Measurements from ENCODE around the gene ANTXRL.
A peak's percentile ranks its signal among the peaks of the same experiment; 100 is the strongest.

ANTXRL gene

GRCh38 chr10:46250898-46251856 is 35.6 kb upstream of the ANTXRL start:
- Histone ChIP-seq H2AK5ac (ENCODE audit: low read length) (no peak overlapping the region), H3K79me1 (ENCODE audit: low read length) (no peaks in the 10 kb centered on the region), H3K4me1 (ENCODE audit: control insufficient read depth in 1 of 2, insufficient read depth in 2 of 2, low read length in 2 of 2) (peaks cover 16 to 27% of the 10 kb centered on the region in 2 experiments), H3K27ac (ENCODE audit: low read depth, low read length) (no peak overlapping the region), H4K8ac (ENCODE audit: low read depth, low read length) (no peak overlapping the region), H3K9me3 (ENCODE audit: insufficient read depth, low read depth, low read length) (peaks cover 2% of the 10 kb centered on the region), H4K91ac (ENCODE audit: low read depth, low read length) (no peak overlapping the region), H3K4me3 (ENCODE audit: low read depth, low read length) (no peak overlapping the region), H3K18ac (ENCODE audit: low read length) (no peak overlapping the region), H3K4me2 (ENCODE audit: low read length) (no peak overlapping the region), H3K27me3 (ENCODE audit: insufficient read depth, low read length) (no peaks in the 10 kb centered on the region), H3K79me2 (ENCODE audit: control insufficient read depth, insufficient read depth, low read length, poor library complexity) (no peaks in the 10 kb centered on the region), H3K14ac (ENCODE audit: low read length) (peak overlapping the region; percentile 7), H3K23ac (ENCODE audit: low read length) (no peak overlapping the region), H2AFZ (ENCODE audit: insufficient read depth, low read length, poor library complexity) (no peak overlapping the region), H3K9ac (ENCODE audit: low read length) (no peak overlapping the region), H3K4ac (ENCODE audit: low read depth, low read length) (no peak overlapping the region), H2BK120ac (ENCODE audit: insufficient read depth, low read length, poor library complexity) (no peak overlapping the region), H2BK5ac (ENCODE audit: low read depth, low read length, poor library complexity) (no peak overlapping the region), H2BK12ac (ENCODE audit: low read length) (no peak overlapping the region), H4K12ac (ENCODE audit: low read depth, low read length) (no peak overlapping the region), H3K36me3 (ENCODE audit: control insufficient read depth in 1 of 2, insufficient read depth in 2 of 2, low read length in 2 of 2) (no peaks in the 10 kb centered on the region)
- no CpG with 5 or more reads among the region's 9 CpGs for WGBS (ENCODE audit: extremely low coverage, insufficient coverage, insufficient read length)
- DNase-seq: no peak

DNA sequence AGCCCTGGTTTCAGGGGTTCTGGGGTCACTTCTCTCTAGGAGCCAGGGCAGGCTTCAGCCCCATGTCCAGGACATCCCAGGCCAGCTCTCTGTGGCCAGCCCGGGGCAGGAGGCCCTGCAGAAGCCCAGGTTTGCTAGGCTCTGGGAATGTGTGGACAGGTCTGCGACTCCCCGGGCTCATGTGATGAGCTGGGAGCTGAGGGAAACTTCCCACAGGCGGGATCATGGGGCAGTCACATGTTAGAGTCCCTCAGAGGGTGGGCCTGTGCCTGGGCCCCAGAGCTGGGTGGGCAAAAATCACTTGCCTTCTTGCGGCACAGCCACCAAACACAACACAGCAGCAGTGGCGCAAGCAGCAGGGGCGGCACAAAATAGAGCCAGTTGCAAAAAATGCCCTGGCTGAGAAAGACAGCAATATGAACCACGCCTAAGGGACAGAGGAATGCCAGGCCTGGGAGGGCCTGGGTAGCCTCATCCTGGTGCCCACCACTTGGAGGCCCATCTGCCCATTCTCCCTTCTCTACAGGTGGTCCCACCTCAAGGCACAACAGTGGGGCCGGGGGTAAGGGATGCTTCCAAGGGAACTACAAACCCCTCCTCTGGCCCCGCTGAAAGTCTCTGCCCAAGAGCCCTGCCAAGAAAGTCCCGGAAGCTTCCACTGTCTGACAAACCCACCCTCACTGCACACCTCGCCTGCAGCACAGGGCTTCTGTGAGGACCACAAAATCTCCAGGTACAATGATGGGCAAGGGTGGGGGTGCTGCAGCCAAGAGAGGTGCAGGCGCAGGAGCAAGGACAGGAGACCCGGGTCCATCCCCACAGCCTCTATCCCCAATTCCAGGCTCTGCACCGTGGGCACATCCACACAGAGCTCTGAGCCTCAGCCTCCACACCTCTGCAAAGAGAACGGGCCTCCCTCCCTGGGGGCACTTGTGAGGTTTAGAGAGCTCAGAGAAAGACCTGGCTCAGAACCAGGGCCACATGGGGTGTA is 34.6 kb upstream of the ANTXRL start:
- Histone ChIP-seq H3K18ac (ENCODE audit: low read length) (no peak overlapping the region), H3K27ac (ENCODE audit: low read depth, low read length) (no peak overlapping the region), H3K23ac (ENCODE audit: low read length) (no peak overlapping the region), H2AFZ (ENCODE audit: insufficient read depth, low read length, poor library complexity) (no peak overlapping the region), H4K12ac (ENCODE audit: low read depth, low read length) (no peak overlapping the region), H3K79me2 (ENCODE audit: control insufficient read depth, insufficient read depth, low read length, poor library complexity) (no peaks in the 10 kb centered on the region), H3K4me1 (ENCODE audit: control insufficient read depth in 1 of 2, insufficient read depth in 2 of 2, low read length in 2 of 2) (peaks cover 12 to 21% of the 10 kb centered on the region in 2 experiments), H3K14ac (ENCODE audit: low read length) (no peak overlapping the region), H2BK12ac (ENCODE audit: low read length) (no peak overlapping the region), H2BK5ac (ENCODE audit: low read depth, low read length, poor library complexity) (no peak overlapping the region), H4K91ac (ENCODE audit: low read depth, low read length) (no peak overlapping the region), H3K4ac (ENCODE audit: low read depth, low read length) (no peak overlapping the region), H3K4me2 (ENCODE audit: low read length) (no peak overlapping the region), H3K36me3 (ENCODE audit: control insufficient read depth in 1 of 2, insufficient read depth in 2 of 2, low read length in 2 of 2) (no peaks in the 10 kb centered on the region), H3K9ac (ENCODE audit: low read length) (no peak overlapping the region), H3K79me1 (ENCODE audit: low read length) (no peaks in the 10 kb centered on the region), H2AK5ac (ENCODE audit: low read length) (no peak overlapping the region), H2BK120ac (ENCODE audit: insufficient read depth, low read length, poor library complexity) (no peak overlapping the region), H3K27me3 (ENCODE audit: insufficient read depth, low read length) (no peaks in the 10 kb centered on the region), H4K8ac (ENCODE audit: low read depth, low read length) (no peak overlapping the region), H3K4me3 (ENCODE audit: low read depth, low read length) (no peak overlapping the region), H3K9me3 (ENCODE audit: insufficient read depth, low read depth, low read length) (peaks cover 2% of the 10 kb centered on the region)
- no peak for DNase-seq
- WGBS (ENCODE audit: extremely low coverage, insufficient coverage, insufficient read length): no CpG with 5 or more reads among the region's 16 CpGs

GRCh38 chr10:46253076-46254006 is 33.5 kb upstream of the ANTXRL start:
- no peak overlapping the region for H2BK5ac ChIP-seq (ENCODE audit: low read depth, low read length, poor library complexity)
- peaks cover 5 to 12% of the 10 kb centered on the region in 2 experiments for H3K4me1 ChIP-seq (ENCODE audit: control insufficient read depth in 1 of 2, insufficient read depth in 2 of 2, low read length in 2 of 2)
- H3K23ac ChIP-seq (ENCODE audit: low read length): no peak overlapping the region
- no peak overlapping the region for H3K4me3 ChIP-seq (ENCODE audit: low read depth, low read length)
- H3K4ac ChIP-seq (ENCODE audit: low read depth, low read length): no peak overlapping the region
- no peak overlapping the region for H2BK12ac ChIP-seq (ENCODE audit: low read length)
- H3K36me3 ChIP-seq (ENCODE audit: control insufficient read depth in 1 of 2, insufficient read depth in 2 of 2, low read length in 2 of 2): no peaks in the 10 kb centered on the region
- H3K9ac ChIP-seq (ENCODE audit: low read length): no peak overlapping the region
- no CpG with 5 or more reads among the region's 19 CpGs for WGBS (ENCODE audit: extremely low coverage, insufficient coverage, insufficient read length)
- H3K14ac ChIP-seq (ENCODE audit: low read length): peak overlapping the region; percentile 1
- H3K79me1 ChIP-seq (ENCODE audit: low read length): no peaks in the 10 kb centered on the region
- no peak overlapping the region for H3K4me2 ChIP-seq (ENCODE audit: low read length)
- DNase-seq: no peak
- no peak overlapping the region for H4K12ac ChIP-seq (ENCODE audit: low read depth, low read length)
- H2AFZ ChIP-seq (ENCODE audit: insufficient read depth, low read length, poor library complexity): no peak overlapping the region
- no peak overlapping the region for H2AK5ac ChIP-seq (ENCODE audit: low read length)
- no peak overlapping the region for H4K8ac ChIP-seq (ENCODE audit: low read depth, low read length)
- no peak overlapping the region for H3K27ac ChIP-seq (ENCODE audit: low read depth, low read length)
- no peaks in the 10 kb centered on the region for H3K79me2 ChIP-seq (ENCODE audit: control insufficient read depth, insufficient read depth, low read length, poor library complexity)
- no peaks in the 10 kb centered on the region for H3K27me3 ChIP-seq (ENCODE audit: insufficient read depth, low read length)
- H3K18ac ChIP-seq (ENCODE audit: low read length): no peak overlapping the region
- H3K9me3 ChIP-seq (ENCODE audit: insufficient read depth, low read depth, low read length): no peaks in the 10 kb centered on the region
- H4K91ac ChIP-seq (ENCODE audit: low read depth, low read length): peak overlapping the region; percentile 18
- no peak overlapping the region for H2BK120ac ChIP-seq (ENCODE audit: insufficient read depth, low read length, poor library complexity)

DNA sequence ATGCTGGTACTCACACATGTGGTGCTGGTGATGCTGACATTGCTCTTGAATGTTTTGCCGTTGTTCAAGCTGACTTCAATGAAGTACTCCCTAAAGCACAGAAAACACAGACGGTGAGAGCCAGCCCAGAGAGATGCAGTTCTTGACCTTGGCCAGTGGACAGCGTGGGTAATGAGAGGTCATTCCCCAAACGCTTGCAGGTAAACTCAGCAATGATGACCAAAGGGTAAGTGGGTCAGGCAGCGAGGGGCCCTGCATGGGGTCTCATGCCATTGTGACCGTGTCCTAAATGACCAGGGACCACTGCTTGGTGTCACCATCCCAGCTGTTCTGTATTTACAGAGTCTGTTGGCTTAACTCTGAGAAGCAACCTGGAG is 32.8 kb upstream of the ANTXRL start:
- H3K4me3 ChIP-seq (ENCODE audit: low read depth, low read length): no peak overlapping the region
- H2BK12ac ChIP-seq (ENCODE audit: low read length): no peak overlapping the region
- no peak overlapping the region for H3K4ac ChIP-seq (ENCODE audit: low read depth, low read length)
- no peak overlapping the region for H3K4me2 ChIP-seq (ENCODE audit: low read length)
- no peak overlapping the region for H3K18ac ChIP-seq (ENCODE audit: low read length)
- H3K79me1 ChIP-seq (ENCODE audit: low read length): no peaks in the 10 kb centered on the region
- no peak for DNase-seq
- no peak overlapping the region for H4K12ac ChIP-seq (ENCODE audit: low read depth, low read length)
- no peaks in the 10 kb centered on the region for H3K36me3 ChIP-seq (ENCODE audit: control insufficient read depth in 1 of 2, insufficient read depth in 2 of 2, low read length in 2 of 2)
- no peak overlapping the region for H2AFZ ChIP-seq (ENCODE audit: insufficient read depth, low read length, poor library complexity)
- H3K27me3 ChIP-seq (ENCODE audit: insufficient read depth, low read length): no peaks in the 10 kb centered on the region
- no peak overlapping the region for H4K91ac ChIP-seq (ENCODE audit: low read depth, low read length)
- H3K27ac ChIP-seq (ENCODE audit: low read depth, low read length): no peak overlapping the region
- no peak overlapping the region for H2BK120ac ChIP-seq (ENCODE audit: insufficient read depth, low read length, poor library complexity)
- no CpG with 5 or more reads among the region's 6 CpGs for WGBS (ENCODE audit: extremely low coverage, insufficient coverage, insufficient read length)
- no peak overlapping the region for H3K9ac ChIP-seq (ENCODE audit: low read length)
- H3K79me2 ChIP-seq (ENCODE audit: control insufficient read depth, insufficient read depth, low read length, poor library complexity): no peaks in the 10 kb centered on the region
- peaks cover 5 to 10% of the 10 kb centered on the region in 2 experiments for H3K4me1 ChIP-seq (ENCODE audit: control insufficient read depth in 1 of 2, insufficient read depth in 2 of 2, low read length in 2 of 2)
- H3K23ac ChIP-seq (ENCODE audit: low read length): no peak overlapping the region
- no peak overlapping the region for H2BK5ac ChIP-seq (ENCODE audit: low read depth, low read length, poor library complexity)
- H3K14ac ChIP-seq (ENCODE audit: low read length): no peak overlapping the region
- no peaks in the 10 kb centered on the region for H3K9me3 ChIP-seq (ENCODE audit: insufficient read depth, low read depth, low read length)
- H2AK5ac ChIP-seq (ENCODE audit: low read length): no peak overlapping the region
- no peak overlapping the region for H4K8ac ChIP-seq (ENCODE audit: low read depth, low read length)

All from trophoblast cell (in vitro differentiated cells and primary cell).